Endothelial cell (in vitro differentiated cells): ENCODE data around the gene OVOL1. TPM values are rescaled to one million over a fixed set of nuclear protein-coding genes. Genes with fewer than 3 reads are reported as not detected.
"Not testable (repeated sequence)": the region's sequence is repeated elsewhere in the genome, so short reads cannot be mapped to it uniquely, and the experiment has no call there.

Experiments used
- DNase-seq: peaks from one replicate; pipeline ENCODE4 v3.0.0; 2021; ENCODE audit warnings: low spot score
- H3K27ac Mint-ChIP-seq: one replicate; pipeline ENCODE4 v1.8.0; 2021; ENCODE audit warnings: mixed read lengths, inconsistent platforms; ENCODE audit not compliant: unreplicated experiment
- H3K27me3 Mint-ChIP-seq: one replicate; pipeline ENCODE4 v1.8.0; 2021; ENCODE audit warnings: mild to moderate bottlenecking, moderate library complexity, mixed read lengths, inconsistent platforms; ENCODE audit not compliant: unreplicated experiment
- H3K36me3 Mint-ChIP-seq: one replicate; pipeline ENCODE4 v1.8.0; 2021; ENCODE audit warnings: mild to moderate bottlenecking, low read depth, mixed read lengths, inconsistent platforms; ENCODE audit not compliant: unreplicated experiment
- H3K4me1 Mint-ChIP-seq: one replicate; pipeline ENCODE4 v1.8.0; 2021; ENCODE audit warnings: mild to moderate bottlenecking, mixed read lengths, inconsistent platforms; ENCODE audit not compliant: unreplicated experiment
- H3K4me3 Mint-ChIP-seq: one replicate; pipeline ENCODE4 v1.8.0; 2021; ENCODE audit warnings: mild to moderate bottlenecking, mixed read lengths, inconsistent platforms; ENCODE audit not compliant: unreplicated experiment
- H3K9me3 Mint-ChIP-seq: one replicate; pipeline ENCODE4 v1.8.0; 2021; ENCODE audit warnings: mixed read lengths, inconsistent platforms; ENCODE audit not compliant: unreplicated experiment
- total RNA-seq: library from RNA; stranded (reverse); fragmentation: NEBNext Ultra II Directional; extraction: Animal tissue kit (Norgen Biotek cat#: 25700); gene quantifications from one replicate; pipeline ENCODE4 v1.2.1, GENCODE V29; 2021; ENCODE audit not compliant: unreplicated experiment
- TF ChIP-seq, protein P1 (sequence below): fragments of 200-600 bp; sonication (generic); IDR thresholded peaks from one replicate; pipeline ENCODE4 v1.5.0; 2021; ENCODE audit warnings: antibody characterized with exemption; ENCODE audit not compliant: unreplicated experiment

OVOL1 gene
- total RNA-seq, 1 donor from 2014 or later, result not detected

DNA sequence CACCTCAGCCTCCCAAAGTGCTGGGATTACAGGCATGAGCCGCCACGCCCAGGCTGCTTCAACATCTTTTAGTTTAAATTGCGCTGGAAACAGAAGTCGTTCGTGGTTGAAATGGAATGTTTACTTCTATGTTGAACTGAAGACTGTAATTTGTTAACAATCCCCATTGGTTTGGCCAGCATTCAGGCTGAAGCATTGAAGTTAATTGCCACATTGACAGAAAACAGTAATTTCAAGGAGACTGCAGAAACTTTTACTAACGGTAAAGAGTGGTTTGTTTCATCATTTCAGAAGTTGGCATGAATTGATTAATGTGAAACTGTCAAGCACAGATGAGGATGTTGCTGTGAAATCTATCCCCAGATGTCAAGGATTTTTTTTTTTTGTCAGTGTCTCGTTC, 20.3 kb upstream of the OVOL1 start:
- no peaks in the 10 kb centered on the region for H3K9me3 Mint-ChIP-seq
- H3K27ac Mint-ChIP-seq, result no peak overlapping the region
- TF ChIP-seq, protein P1, sequence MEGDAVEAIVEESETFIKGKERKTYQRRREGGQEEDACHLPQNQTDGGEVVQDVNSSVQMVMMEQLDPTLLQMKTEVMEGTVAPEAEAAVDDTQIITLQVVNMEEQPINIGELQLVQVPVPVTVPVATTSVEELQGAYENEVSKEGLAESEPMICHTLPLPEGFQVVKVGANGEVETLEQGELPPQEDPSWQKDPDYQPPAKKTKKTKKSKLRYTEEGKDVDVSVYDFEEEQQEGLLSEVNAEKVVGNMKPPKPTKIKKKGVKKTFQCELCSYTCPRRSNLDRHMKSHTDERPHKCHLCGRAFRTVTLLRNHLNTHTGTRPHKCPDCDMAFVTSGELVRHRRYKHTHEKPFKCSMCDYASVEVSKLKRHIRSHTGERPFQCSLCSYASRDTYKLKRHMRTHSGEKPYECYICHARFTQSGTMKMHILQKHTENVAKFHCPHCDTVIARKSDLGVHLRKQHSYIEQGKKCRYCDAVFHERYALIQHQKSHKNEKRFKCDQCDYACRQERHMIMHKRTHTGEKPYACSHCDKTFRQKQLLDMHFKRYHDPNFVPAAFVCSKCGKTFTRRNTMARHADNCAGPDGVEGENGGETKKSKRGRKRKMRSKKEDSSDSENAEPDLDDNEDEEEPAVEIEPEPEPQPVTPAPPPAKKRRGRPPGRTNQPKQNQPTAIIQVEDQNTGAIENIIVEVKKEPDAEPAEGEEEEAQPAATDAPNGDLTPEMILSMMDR, result no peak
- H3K36me3 Mint-ChIP-seq, result no peaks in the 10 kb centered on the region
- peaks cover 2% of the 10 kb centered on the region for H3K27me3 Mint-ChIP-seq
- H3K4me3 Mint-ChIP-seq, result no peak overlapping the region
- no peaks in the 10 kb centered on the region for H3K4me1 Mint-ChIP-seq
- DNase-seq, result no peak

DNA sequence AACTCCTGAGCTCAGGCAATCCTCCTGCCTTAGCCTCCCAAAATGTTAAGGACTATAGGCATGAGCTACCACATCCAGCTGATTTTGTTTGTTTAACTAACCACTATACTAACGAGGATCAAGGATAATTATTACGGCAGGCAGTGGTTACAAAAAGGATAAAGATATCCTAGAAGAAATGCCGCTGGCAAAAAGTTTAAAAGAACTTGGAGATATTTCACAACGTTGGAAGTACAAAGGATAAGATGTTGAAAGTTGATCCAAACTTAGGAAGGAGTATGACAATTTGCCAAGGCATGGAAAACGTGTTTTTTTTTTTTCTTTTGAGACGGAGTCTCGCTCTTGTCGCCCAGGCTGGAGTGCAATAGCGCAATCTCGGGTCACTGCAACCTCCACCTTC, 19.5 kb upstream of the OVOL1 start:
- Mint-ChIP-seq H3K27me3 (peaks cover 2% of the 10 kb centered on the region), H3K4me1 (no peaks in the 10 kb centered on the region), H3K4me3 (no peak overlapping the region), H3K27ac (no peak overlapping the region), H3K9me3 (no peaks in the 10 kb centered on the region), H3K36me3 (no peaks in the 10 kb centered on the region)
- TF ChIP-seq, protein P1, result no peak
- DNase-seq, result no peak

GRCh38 chr11:65767806-65768205, 19.1 kb upstream of the OVOL1 start:
- not testable (repeated sequence) for H3K27me3 Mint-ChIP-seq, DNase-seq, H3K4me3 Mint-ChIP-seq, H3K27ac Mint-ChIP-seq, H3K36me3 Mint-ChIP-seq, H3K4me1 Mint-ChIP-seq, H3K9me3 Mint-ChIP-seq

- no peak for DNase-seq
- H3K36me3 Mint-ChIP-seq, result no peaks in the 10 kb centered on the region
- H3K27me3 Mint-ChIP-seq, result peaks cover 3% of the 10 kb centered on the region
- H3K9me3 Mint-ChIP-seq, result no peaks in the 10 kb centered on the region
- no peak overlapping the region for H3K27ac Mint-ChIP-seq
- H3K4me3 Mint-ChIP-seq, result no peak overlapping the region
- H3K4me1 Mint-ChIP-seq, result no peaks in the 10 kb centered on the region
- TF ChIP-seq, protein P1, result no peak
Observed at GRCh38 chr11:65770951-65771567, 15.8 kb upstream of the OVOL1 start.

GRCh38 chr11:65771589-65772112, 15.2 kb upstream of the OVOL1 start:
- H3K27ac Mint-ChIP-seq, result no peak overlapping the region
- H3K4me1 Mint-ChIP-seq, result no peaks in the 10 kb centered on the region
- peaks cover 6% of the 10 kb centered on the region for H3K27me3 Mint-ChIP-seq
- TF ChIP-seq, protein P1, result no peak
- no peak overlapping the region for H3K4me3 Mint-ChIP-seq
- H3K36me3 Mint-ChIP-seq, result no peaks in the 10 kb centered on the region
- no peaks in the 10 kb centered on the region for H3K9me3 Mint-ChIP-seq
- no peak for DNase-seq
